NCI-H1048 (cell line): ENCODE results near the gene INPP5A.

Experiments
- DNase-seq: peaks from one replicate; lab custom pipeline; 2025; lab: John Stamatoyannopoulos, UW

The INPP5A gene

DNA sequence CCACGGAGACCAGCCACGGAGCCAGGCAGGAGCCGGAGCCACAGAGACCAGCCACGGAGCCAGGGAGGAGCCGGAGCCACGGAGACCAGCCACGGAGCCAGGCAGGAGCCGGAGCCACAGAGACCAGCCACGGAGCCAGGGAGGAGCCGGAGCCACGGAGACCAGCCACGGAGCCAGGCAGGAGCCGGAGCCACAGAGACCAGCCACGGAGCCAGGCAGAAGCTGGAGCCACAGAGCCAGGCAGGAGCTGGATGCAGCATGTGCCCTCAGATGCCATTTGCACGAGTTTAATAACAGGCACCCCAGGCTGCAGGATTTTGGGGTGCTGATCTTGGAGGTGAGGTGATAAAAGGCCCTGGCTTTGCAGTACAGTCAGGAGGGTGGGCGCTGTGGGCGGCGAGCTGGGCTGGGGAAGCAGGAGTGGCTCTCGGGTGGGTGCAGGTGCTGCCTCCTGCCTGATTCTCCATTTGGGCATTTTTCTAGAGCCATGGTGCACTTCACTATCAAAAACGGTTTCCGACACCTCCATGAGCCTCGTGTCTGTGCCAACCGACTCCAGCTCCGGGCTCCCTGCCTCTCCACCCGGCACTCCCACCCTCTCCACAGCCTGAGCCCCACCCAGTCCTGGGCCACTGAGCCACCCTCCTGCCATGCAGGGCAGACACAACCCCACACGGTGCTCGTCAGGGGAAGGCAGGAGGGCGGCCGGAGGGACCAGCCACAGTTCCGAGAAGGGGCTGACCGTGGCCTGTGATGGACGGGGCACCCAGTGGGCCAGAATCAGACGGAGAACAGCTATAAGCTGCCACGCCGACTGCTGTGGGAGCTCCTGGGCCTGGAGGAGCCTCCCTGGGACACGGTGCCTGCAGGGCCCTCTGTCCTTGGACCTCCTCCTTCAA, 289.2 kb downstream of the INPP5A start:
- no peak for DNase-seq

DNA sequence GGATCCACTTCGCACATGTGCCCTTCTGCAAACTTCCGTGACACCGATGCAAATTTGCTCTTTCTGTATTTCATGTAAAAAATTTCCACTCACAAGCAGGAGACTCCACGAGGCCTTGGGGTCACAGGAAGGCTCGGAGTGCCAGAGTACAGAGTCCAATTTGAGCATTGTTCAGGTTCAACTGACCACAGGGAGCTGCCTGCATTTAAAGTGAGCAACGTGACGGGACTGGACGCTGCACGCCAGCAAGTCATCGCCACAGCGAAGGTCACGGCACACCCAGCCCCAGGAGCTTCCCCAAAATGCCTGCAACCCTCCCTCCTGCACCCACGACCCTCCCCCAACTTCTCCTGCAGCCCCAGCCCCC, 289.8 kb downstream of the INPP5A start:
- no peak for DNase-seq

DNA sequence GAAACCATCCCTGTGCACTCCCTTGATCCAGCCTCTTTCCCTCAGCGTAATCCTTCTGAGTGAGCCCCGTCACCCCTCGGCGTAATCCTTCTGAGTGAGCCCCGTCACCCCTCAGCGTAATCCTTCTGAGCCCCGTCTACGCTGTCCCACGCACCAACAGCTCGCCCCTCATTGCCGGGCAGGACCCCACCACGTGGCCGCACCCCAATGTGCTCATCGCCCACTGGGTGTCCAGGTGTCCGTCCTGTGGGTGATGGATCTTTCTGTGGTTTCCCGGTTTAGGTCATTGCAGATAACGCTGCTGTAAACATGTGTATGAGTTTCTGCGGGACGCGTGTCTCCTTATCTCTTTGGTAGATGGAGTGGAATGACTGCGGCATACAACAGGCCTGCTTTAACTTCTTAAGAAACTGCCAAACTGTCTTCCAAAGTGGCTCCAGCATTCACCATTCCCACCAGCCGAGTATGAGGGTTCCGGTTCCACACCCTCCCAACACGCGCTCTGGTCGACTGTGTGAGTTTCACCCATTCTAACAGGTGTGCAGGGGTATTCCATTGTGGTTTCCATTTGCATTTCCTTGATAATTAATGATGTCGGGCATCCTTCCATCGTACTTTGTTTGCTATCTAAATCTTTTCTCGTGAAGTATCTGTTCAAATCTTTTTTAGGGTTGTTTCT, 290.4 kb downstream of the INPP5A start:
- no peak for DNase-seq

DNA sequence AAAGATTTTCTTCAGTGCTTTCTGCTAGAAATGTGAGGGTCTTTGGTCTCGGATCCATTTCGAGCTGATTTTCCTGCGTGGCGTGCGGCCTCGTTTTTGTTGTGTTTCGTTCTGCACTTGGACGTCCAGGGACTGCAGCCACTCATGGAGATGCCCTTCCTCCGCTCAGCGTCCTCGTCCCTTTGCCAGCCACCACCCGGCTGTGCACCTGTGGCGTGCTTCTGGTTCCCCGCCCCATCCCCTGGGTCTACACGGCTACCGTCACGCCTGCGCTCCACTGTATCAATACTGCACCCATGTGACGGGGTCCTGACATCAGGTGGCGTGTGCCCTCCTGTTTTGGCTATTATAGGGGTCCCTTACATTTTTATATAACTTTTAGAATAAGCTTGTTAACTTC, 291.1 kb downstream of the INPP5A start:
- no peak for DNase-seq

DNA sequence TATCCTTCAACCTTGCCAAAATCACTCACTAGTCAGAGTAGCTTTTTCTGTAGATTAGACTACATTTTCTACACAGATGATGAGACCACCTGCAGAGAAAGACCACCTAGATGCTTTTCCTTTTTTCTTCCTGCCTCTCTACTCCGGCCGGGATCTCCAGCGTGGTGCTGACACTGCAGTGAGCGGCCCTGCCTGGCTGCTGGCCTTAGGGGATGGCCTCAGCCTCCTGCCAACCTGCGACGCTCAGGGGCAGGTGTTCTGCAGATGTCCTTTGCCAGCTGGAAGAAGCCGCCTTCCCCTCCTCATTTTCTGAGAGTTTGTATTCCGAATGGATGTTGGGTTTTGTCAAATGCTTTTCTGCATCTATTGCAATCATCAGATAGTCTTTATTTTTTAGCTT, 291.8 kb downstream of the INPP5A start:
- DNase-seq = no peak

DNA sequence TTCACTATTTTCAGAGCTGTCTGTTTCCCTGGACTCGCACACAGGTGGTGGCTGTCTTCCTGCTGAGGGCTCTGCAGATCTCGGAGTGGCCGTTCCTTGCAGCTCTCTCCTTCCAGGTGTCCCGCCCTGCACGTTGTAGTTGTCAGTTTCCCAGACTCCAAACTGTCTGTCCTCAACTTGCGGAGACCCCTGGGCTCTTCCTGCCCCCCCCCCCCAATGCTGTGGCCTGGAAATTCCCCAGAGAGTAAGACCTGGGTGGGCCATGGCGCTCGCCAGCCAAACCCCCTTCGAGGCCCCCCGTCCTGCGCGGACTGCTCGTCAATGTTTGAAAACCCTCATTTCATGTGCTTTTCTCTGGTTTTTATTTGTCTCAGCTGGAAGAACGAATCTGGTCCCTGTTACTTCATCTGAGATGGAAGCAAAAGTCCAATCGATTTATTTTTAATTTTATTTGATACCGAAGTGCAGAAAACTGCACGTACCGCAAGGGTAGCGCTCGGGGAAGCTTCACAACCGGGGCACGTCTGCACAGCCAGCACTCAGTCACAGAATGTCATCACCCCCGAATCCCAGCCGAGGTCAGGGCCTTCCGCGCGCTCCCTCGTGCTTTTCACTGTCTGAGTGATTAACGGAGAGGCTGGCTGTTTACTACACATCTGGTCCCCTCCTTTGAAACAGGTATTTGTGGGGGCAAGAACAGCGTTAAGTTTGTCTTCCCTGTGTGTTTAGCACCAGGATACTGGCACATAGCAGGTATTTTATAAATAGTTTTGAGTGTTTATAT, 294.8 kb downstream of the INPP5A start:
- DNase-seq = no peak
